HG02970 (cell line): ENCODE measurements around the gene ZNF138.
"Not testable (repeated sequence)": the region's sequence is repeated elsewhere in the genome, so short reads cannot be mapped to it uniquely, and the experiment has no call there.

Experiments
- ATAC-seq: cut with Tn5 transposase; IDR thresholded peaks from one replicate; pipeline ENCODE4 v1.9.1; 2021; ENCODE audit warnings: mild to moderate bottlenecking, moderate library complexity, moderate number of reproducible peaks; ENCODE audit not compliant: unreplicated experiment, low FRiP score

ZNF138 gene

GRCh38 chr7:64835856-64836255 is 41.6 kb downstream of the ZNF138 start:
- ATAC-seq, result not testable (repeated sequence)

DNA sequence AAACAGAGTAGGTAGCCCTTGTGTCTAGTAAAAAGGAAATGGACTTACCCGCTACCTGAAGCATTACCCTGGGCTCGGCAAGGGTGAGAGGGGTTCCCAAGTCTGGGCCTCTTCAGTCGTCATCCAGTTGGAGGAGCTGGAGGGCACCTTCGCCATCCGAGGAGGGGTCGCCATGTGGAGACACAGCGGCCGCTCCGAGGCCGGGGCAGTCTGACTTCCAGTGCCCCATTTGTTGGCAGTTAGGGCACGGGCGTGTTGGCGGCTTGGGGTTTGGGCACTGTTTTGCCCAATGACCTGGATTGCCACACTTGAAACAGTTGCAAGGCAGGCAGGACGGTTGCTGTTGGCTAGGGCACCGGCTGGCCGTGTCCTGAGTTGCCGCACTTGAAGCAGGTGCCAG is 43.8 kb downstream of the ZNF138 start:
- ATAC-seq, result not testable (repeated sequence)

- no peak for ATAC-seq
Measured at GRCh38 chr7:64838691-64839090, 44.5 kb downstream of the ZNF138 start.

DNA sequence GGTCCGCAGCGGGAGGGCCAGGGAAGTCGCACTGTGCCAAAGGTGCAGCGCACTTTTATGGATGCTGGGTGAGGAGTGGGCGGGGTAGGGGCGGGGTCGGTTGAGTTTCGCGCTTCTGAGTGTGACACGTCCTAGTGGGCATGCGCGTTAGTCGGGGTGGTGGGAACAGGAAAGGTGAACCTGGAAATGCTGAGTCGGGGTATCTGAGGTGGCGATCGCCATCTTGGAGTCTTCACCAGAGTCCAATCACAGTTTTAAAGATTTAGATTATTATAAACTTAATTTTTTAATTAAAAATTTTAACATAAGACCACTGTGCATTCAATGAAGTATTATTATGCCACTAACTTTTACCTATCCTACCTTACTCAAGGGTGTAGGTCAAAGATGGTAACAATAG is 45.7 kb downstream of the ZNF138 start:
- ATAC-seq, result no peak

DNA sequence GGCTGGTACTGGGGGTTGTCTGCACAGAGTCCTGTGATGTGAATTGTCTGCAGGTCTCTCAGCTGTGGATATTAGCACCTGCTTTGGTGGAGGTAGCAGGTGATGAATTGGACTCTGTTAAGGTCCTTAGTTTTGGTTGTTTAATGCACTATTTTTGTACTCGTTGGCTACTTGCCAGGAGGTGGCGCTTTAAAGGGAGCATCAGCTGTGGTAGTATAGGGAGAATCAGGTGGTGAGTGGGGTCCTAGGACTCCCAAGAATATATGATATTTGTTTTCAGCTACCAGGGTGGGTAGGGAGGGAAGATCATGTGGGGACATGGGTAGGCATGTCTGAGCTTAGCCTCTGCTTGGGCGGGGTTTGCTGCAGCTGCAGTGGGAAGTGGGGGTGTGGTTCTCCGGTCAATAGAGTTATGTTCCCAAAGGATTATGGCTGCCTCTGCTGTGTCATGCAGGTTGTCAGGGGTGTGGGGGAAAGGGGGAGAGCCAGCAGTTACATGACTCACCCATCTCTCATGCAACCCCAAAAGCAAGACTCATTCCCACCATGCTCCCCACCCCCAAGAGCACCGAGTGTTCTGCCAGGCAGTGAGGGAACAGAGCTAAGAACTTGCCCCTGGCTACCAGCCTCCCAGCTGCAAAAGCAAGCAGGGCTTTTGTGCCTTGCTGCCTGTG is 55.2 kb downstream of the ZNF138 start:
- no peak for ATAC-seq

GRCh38 chr7:64849924-64850499 is 55.8 kb downstream of the ZNF138 start:
- no peak for ATAC-seq

DNA sequence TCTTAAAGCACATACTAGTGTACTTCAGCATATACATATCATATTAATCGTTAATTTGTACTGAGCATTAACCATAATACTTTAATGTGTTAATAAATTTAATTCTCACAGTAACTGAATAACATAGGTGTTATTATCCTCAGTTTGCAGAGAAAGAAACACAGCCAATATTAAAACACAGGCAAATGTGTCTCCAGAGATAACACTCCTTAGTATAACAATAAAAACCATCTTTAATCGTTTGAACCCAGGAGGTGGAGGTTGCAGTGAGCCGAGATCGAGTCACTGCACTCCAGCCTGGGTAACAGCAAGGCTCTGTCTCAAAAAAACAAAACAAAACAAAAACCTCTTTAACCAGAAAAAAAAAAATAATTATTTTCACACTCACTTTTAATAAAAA is 59.5 kb downstream of the ZNF138 start:
- ATAC-seq, result no peak

GRCh38 chr7:64854969-64855368 is 60.7 kb downstream of the ZNF138 start:
- no peak for ATAC-seq

DNA sequence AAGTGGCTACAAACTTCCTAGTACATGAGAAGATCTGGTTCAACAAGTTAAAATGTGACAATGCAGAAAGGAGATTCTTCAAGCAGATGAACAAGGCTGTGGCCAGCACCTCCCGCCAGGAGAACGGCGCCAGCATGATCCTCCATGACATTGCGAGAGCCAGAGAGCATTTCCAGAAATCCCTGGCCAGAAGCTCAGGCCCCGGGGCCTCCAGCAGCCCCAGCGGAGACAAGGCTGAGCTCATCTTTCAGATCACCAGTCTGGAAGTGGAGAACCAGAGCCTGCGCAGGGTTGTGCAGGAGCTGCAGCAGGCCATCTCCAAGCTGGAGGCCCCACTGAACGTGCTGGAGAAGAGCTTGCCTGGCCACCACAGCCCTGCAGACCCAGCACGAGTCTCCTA is 68.8 kb downstream of the ZNF138 start:
- no peak for ATAC-seq

GRCh38 chr7:64863530-64863929 is 69.3 kb downstream of the ZNF138 start:
- ATAC-seq, result not testable (repeated sequence)

GRCh38 chr7:64863969-64864368 is 69.7 kb downstream of the ZNF138 start:
- no peak for ATAC-seq

DNA sequence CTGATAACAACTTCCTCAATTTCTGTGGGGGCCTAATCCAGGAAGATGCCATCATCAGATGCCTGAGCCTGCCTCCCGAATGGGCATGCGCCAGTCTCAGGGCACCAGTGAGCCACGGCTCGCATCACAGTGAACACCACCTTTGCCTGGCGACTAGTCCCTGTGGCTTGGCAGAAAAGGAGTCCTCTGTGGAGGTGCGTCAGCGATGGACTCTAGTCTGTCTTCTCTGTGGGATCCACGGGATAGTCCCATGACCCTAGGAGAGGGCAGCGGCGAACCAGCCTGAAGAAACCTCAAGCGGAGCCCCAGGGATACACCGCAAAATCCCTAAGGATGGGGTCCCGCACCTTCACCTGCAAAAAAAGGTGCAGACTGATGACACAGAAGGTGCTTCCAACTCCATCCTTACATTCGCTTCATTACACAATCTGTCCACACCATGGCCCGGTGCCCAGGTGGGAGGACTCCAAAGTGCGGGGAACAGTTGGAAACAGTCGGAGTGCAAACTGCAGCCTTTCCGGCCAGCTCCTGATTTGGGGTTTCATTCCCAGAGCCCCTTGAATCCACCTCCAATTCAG is 73.7 kb downstream of the ZNF138 start:
- no peak for ATAC-seq

DNA sequence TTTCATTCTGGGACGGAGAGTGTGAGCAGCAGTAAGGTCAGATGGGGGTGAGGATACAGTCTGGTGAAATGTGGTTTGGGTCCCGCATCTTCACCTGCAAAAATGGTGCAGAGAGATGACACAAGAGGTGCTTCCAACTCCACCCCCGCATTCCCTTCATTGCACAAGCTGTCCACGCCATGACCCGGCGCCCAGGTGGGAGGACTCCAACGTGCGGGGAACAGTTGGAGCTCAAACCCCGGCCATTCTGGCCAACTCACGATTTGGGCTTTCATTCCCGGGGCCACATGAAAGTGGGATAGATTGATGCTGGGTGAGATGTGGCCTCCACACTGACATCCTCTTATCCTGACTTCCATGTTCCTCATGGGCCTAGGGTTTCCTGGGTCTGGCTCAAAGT is 74.3 kb downstream of the ZNF138 start:
- ATAC-seq, result no peak

GRCh38 chr7:64869121-64869725 is 75.0 kb downstream of the ZNF138 start:
- no peak for ATAC-seq

GRCh38 chr7:64869912-64870562 is 75.8 kb downstream of the ZNF138 start:
- no peak for ATAC-seq

DNA sequence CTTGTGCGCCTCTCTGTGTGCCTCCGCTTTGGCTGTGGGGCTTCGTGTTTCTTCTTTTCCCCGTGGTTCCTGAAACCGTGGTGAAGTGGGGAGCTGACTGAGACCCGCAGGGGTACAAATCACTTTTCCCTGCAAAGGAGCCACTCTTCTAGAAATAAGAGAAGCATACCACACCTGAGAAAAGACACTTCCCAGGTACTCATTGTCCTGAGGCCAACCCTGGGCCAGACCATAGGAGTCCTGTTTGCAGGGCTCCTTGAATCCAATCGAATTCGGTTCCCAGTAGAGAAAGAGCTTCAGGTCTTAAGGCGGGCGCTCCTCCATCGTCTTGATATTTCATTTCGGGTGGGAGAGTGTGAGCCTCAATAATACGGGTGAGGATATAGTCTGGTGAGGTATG is 76.4 kb downstream of the ZNF138 start:
- no peak for ATAC-seq

- no peak for ATAC-seq
Measured at GRCh38 chr7:64871761-64872160, 77.5 kb downstream of the ZNF138 start.

DNA sequence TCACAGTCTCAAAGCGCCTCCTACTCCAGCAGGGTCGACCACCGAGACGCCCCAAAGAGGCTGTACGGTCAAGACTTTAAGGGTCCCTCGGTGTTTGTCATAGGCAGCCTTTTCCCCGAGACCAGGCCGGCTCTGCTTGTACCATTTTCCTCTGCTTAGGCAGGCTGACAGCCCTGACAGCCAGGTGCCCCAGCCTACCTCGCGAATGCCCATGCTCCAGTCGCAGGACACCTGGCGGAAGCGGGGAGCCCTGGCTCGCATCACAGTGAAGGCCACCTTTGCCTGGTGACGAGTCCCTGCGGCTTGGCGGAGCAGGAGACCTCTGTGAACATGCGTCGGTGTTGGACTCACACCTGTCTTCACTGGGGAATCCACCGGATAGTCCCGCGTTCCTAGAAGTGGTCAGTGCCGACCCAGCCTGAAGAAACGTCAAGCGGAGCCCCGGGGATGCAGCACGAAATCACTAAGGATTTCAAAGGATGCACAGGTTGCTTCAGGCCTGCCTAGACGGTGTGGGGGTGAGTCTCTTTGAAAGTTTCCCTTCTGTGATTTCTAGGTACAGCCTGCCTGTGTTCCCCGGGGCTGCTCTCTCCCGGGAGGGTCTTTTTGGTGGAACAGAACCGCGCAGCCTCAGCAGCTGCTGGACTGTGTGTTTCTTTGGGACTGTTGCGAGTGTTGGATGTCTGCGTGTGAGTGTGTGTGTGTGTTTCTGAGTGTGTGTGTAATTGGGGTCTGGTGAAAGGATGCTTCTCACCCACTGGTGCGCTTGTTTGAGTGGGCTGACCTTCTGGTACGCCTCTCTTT is 78.3 kb downstream of the ZNF138 start:
- no peak for ATAC-seq

DNA sequence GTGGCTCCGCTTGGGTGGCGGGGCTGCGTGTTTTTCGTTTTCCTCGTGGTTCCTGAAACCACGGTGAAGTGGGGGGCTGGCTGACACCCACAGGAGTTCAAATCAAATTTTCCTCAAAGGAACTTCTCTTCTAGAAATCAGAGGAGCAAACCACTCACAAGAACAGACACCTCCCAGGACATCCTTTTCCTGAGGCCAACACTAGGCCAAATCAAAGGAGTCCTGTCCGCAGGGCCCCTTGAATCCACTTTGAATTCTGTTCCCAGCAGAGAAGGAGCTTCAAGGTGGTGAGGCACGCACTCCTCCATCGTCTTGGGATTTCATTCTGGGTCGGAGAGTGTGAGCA is 78.9 kb downstream of the ZNF138 start:
- ATAC-seq, result no peak

DNA sequence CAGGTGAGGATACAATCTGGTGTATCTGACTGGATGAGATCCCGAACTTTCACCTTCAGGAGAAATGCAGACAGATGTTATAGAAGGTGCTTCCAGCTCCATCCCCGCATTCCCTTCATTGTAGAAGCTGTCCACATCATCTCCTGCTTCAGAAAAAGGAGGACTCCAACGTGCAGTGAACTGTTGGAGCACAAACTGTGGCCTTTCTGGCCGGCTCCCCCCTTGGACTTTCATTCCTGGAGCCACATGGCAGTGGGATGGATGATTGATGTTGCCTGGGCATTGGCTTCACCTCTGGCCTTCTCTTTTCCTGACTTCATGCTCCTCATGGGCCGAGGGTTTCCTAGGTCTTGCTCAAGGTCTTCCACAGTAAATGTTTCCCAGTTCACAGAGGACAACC is 79.3 kb downstream of the ZNF138 start:
- ATAC-seq, result no peak

DNA sequence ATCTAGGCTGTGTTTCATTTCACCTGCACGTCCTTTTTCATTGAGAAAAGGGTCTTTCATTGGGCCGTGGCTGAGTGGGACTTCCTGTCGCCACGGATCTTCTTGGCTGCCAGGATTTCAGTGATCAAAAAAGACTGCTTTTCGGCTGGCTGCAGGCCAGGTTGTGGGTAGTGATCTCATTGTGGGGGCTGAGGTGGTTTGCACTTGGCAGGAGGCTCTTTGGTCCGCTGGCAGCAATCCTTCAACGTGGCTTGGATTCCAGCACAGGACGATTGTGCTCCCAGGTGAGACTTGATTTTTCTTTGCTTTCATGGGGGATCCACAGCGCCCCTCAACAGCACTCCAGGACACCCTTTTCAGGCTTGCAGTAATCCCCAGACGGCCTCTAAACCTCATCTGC is 79.9 kb downstream of the ZNF138 start:
- no peak for ATAC-seq
